Esophagus muscularis mucosa (tissue), 4 donors: ENCODE results near the gene PRRX2. TPM values are rescaled to one million over a fixed set of nuclear protein-coding genes. Genes with fewer than 3 reads are reported as not detected.

ENCODE experiments used
- DNase-seq: peaks from one replicate; pipeline ENCODE4 v3.0.0-alpha.2; 2017; ENCODE audit errors: extremely low spot score
- H3K27ac ChIP-seq, 4 donors: fragments of 200-600 bp; sonication (generic); replicated peaks in 1 of 4; 1 replicate in 3 of 4; 2 replicates in 1 of 4; pipeline ENCODE4 v1.5.1; 2016 to 2019; ENCODE audit warnings: mild to moderate bottlenecking in 1 of 4
- H3K27me3 ChIP-seq, 4 donors: fragments of 200-600 bp; sonication (generic); one replicate each; pipeline versions ENCODE4 v1.5.1 to v1.6.0; 2016 to 2019
- H3K36me3 ChIP-seq, 4 donors: fragments of 200-600 bp; sonication (generic); one replicate each; pipeline ENCODE4 v1.5.1; 2016 to 2019
- H3K4me1 ChIP-seq, 4 donors: fragments of 200-600 bp; sonication (generic); one replicate each; pipeline ENCODE4 v1.5.1; 2016 to 2019
- H3K4me3 ChIP-seq, 4 donors: fragments of 200-600 bp; sonication (generic); 1 replicate in 2 of 4; 2 replicates in 2 of 4; pipeline ENCODE4 v1.5.1; 2016 to 2019; ENCODE audit warnings: mild to moderate bottlenecking in 4 of 4, moderate library complexity in 1 of 4
- H3K9me3 ChIP-seq, 4 donors: fragments of 200-600 bp; sonication (generic); 1 replicate in 3 of 4; 2 replicates in 1 of 4; pipeline ENCODE4 v1.5.1; 2016 to 2019
- EP300 ChIP-seq: sonication (generic); formaldehyde crosslinking; IDR thresholded peaks from one replicate; pipeline ENCODE4 v1.6.1; 2017; ENCODE audit warnings: antibody characterized with exemption
- POLR2A ChIP-seq: fragments of 450-650 bp; IDR thresholded peaks from one replicate; pipeline ENCODE4 v1.6.1; 2017; ENCODE audit warnings: antibody characterized with exemption, moderate library complexity, mild to moderate bottlenecking, low read depth
- POLR2AphosphoS5 ChIP-seq, 2 donors: sonication (generic); formaldehyde crosslinking; IDR thresholded peaks; one replicate each; pipeline ENCODE4 v1.6.1; 2017; ENCODE audit warnings: antibody characterized with exemption in 2 of 2
- WGBS: methylation state at CpG from one replicate; pipeline ENCODE4 v1.1.5; 2018; 5-methylcytosine and 5-hydroxymethylcytosine counted together
- intact Hi-C: fragments of 100-400 bp; cut with DNase I; formaldehyde crosslinking; loops from one replicate; pipeline ENCODE4 v1.15.1; 2023
- total RNA-seq, 4 donors: library from RNA; depleted of rRNA; stranded (reverse); fragments of >200 nt; gene quantifications; one replicate each; pipeline versions ENCODE4 v1.1.0 to v1.2.1, GENCODE V29; 2016
- TF ChIP-seq, protein P1 (sequence below), 3 experiments: fragments of 200-600 bp in 2 of 3; fragments of 450-650 bp in 1 of 3; sonication (generic) in 2 of 3; IDR thresholded peaks; one replicate each; pipeline ENCODE4 v1.5.1; 2017 to 2019; ENCODE audit warnings: antibody characterized with exemption in 3 of 3, mild to moderate bottlenecking in 2 of 3, moderate library complexity in 1 of 3

PRRX2 gene
- total RNA-seq, 4 donors from 2014 or later = 1.7 to 13.1 (median 6.2) TPM

DNA sequence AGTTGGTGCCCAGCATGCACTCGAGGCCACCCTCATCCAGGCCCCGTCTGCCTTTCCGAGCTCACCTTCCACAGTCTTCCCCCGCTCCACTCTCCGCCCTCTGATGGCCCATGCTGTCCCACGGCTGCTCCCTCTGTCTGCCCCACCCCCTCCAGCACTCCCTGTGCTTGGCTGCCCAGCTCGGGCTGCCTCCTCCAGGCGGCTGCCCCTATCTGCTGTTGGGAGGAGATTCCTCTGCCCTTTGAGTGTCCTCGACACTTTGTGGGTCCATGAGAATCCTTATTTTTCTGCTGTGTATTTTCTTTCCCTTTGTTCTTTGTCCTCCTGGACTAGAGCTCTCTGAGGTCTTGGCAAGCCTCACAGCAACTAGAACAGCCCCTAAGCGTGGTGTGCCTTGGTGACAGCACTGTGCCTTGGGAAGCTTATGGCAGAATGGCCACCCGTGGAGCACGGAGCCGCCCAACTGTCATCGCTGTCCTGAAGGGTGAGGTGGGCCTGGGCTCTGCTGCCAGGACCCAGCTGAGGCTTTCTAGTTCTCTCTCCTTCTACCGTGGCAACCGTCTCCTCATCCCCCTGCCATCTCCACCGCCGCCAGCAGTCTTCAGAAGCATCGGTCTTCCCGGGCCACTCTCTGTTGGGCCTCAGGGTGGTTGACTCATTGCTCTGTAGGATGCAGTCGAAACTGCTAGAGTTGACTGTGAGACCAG lies 34.3 kb upstream of the PRRX2 start:
- DNase-seq = no peak
- peaks cover 42 to 70% (median 63%) of the 10 kb centered on the region in 4 donors for H3K4me1 ChIP-seq
- H3K36me3 ChIP-seq = peaks cover 31 to 40% (median 36%) of the 10 kb centered on the region in 4 donors
- H3K4me3 ChIP-seq = no peak overlapping the region
- intact Hi-C loops = no loop called here
- peak overlapping the region in 1 of 4 donors; percentile 26 for H3K27ac ChIP-seq
- TF ChIP-seq, protein P1, sequence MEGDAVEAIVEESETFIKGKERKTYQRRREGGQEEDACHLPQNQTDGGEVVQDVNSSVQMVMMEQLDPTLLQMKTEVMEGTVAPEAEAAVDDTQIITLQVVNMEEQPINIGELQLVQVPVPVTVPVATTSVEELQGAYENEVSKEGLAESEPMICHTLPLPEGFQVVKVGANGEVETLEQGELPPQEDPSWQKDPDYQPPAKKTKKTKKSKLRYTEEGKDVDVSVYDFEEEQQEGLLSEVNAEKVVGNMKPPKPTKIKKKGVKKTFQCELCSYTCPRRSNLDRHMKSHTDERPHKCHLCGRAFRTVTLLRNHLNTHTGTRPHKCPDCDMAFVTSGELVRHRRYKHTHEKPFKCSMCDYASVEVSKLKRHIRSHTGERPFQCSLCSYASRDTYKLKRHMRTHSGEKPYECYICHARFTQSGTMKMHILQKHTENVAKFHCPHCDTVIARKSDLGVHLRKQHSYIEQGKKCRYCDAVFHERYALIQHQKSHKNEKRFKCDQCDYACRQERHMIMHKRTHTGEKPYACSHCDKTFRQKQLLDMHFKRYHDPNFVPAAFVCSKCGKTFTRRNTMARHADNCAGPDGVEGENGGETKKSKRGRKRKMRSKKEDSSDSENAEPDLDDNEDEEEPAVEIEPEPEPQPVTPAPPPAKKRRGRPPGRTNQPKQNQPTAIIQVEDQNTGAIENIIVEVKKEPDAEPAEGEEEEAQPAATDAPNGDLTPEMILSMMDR (IDR thresholded peaks at IDR 0.05) = peak in 1 of 3 experiments; percentile 2
- TF ChIP-seq EP300 = no peak
- no peaks in the 10 kb centered on the region for H3K27me3 ChIP-seq
- WGBS = 80% methylated on average over 20 of the region's 21 CpGs
- no peaks in the 10 kb centered on the region for H3K9me3 ChIP-seq

DNA sequence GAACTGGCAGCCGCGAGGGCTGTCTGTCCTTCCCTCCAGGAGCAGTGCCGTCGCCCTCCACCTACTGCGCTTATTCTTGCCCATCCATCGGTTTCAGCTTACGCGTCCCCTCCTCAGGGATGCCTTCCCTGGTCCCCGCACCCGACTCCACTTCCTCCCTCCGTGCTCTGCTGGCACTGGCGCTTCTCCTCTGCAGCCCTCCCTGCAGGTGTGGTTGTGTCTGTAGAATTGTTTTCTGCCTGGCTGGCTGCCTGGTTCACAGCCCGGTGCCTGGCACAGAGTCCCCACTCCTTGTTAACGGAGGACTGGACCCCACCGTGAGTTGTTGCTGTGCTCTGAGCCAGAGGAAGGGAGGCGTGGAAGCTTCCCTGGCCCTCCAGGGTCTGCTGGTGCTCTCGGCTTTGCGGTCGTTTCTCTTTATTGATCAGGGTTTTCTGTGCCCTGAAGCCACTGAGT lies 33.7 kb upstream of the PRRX2 start:
- no peak overlapping the region for H3K4me3 ChIP-seq
- WGBS = 74% methylated on average over 18 of the region's 19 CpGs
- no peaks in the 10 kb centered on the region for H3K27me3 ChIP-seq
- no peak for TF ChIP-seq POLR2AphosphoS5 (IDR thresholded peaks at IDR 0.05)
- no peak for TF ChIP-seq EP300
- no peak for TF ChIP-seq POLR2A
- TF ChIP-seq, protein P1 (IDR thresholded peaks at IDR 0.05) = no peak
- peaks cover 42 to 67% (median 60%) of the 10 kb centered on the region in 4 donors for H3K4me1 ChIP-seq
- intact Hi-C loops = no loop called here
- H3K9me3 ChIP-seq = no peaks in the 10 kb centered on the region
- peak overlapping the region in 1 of 4 donors; percentile 26 for H3K27ac ChIP-seq
- H3K36me3 ChIP-seq = peaks cover 31 to 46% (median 41%) of the 10 kb centered on the region in 4 donors
- DNase-seq = no peak

DNA sequence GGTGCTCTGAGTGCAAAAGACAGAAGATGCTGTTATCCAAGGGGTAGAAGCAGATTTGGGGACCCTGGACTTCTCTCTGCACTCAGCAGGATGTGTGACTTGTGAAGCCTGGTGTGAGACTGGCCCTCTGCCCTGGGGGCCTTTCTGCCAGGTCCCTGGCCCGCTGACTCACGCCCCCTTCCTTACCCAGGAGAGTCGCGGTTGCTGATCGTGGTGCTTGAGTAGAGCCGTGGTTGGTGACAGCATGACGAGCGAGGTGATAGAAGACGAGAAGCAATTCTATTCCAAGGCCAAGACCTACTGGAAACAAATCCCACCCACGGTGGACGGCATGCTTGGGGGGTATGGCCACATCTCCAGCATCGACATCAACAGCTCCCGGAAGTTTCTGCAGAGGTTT lies 33.0 kb upstream of the PRRX2 start:
- intact Hi-C loops = no loop called here
- 75% methylated on average over 13 of the region's 13 CpGs for WGBS
- peaks cover 36 to 61% (median 55%) of the 10 kb centered on the region in 4 donors for H3K4me1 ChIP-seq
- no peak for DNase-seq
- H3K27me3 ChIP-seq = no peaks in the 10 kb centered on the region
- no peak overlapping the region for H3K4me3 ChIP-seq
- TF ChIP-seq, protein P1 (IDR thresholded peaks at IDR 0.05) = no peak
- no peak for TF ChIP-seq POLR2A
- no peak for TF ChIP-seq POLR2AphosphoS5 (IDR thresholded peaks at IDR 0.05)
- no peak for TF ChIP-seq EP300
- H3K9me3 ChIP-seq = no peaks in the 10 kb centered on the region
- no peak overlapping the region for H3K27ac ChIP-seq
- H3K36me3 ChIP-seq = peaks cover 37 to 54% (median 49%) of the 10 kb centered on the region in 4 donors

DNA sequence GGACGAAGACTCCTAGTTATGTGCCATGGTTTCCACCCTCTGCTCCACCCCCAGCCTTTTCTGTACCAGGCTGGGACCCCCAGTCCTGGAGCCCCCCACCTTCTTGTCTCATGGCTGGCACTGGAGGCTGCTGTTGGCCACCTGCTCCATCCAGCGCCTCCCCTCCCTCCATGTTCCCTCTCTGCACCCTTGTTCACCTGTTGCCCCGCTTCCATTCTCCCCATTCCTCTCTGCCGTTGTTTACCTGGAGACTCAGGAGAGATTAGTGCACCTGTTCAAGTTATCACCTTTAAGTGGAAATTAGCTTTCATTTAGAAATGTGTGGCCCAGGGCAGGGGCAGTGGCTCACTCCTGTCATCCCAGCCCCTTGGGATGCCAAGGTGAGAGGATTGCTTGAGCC lies 32.2 kb upstream of the PRRX2 start:
- H3K4me3 ChIP-seq = no peak overlapping the region
- intact Hi-C loops = no loop called here
- no peaks in the 10 kb centered on the region for H3K27me3 ChIP-seq
- H3K9me3 ChIP-seq = no peaks in the 10 kb centered on the region
- WGBS = 88% methylated on average over 4 of the region's 4 CpGs
- H3K4me1 ChIP-seq = peaks cover 29 to 53% (median 48%) of the 10 kb centered on the region in 4 donors
- no peak for DNase-seq
- no peak for TF ChIP-seq EP300
- no peak for TF ChIP-seq POLR2A
- TF ChIP-seq, protein P1 (IDR thresholded peaks at IDR 0.05) = no peak
- TF ChIP-seq POLR2AphosphoS5 (IDR thresholded peaks at IDR 0.05) = no peak
- no peak overlapping the region for H3K27ac ChIP-seq
- H3K36me3 ChIP-seq = peaks cover 44 to 61% (median 56%) of the 10 kb centered on the region in 4 donors
